ENCODE results near the gene P2RY6.
A peak's percentile ranks its signal among the peaks of the same experiment; 100 is the strongest.

The P2RY6 gene

DNA sequence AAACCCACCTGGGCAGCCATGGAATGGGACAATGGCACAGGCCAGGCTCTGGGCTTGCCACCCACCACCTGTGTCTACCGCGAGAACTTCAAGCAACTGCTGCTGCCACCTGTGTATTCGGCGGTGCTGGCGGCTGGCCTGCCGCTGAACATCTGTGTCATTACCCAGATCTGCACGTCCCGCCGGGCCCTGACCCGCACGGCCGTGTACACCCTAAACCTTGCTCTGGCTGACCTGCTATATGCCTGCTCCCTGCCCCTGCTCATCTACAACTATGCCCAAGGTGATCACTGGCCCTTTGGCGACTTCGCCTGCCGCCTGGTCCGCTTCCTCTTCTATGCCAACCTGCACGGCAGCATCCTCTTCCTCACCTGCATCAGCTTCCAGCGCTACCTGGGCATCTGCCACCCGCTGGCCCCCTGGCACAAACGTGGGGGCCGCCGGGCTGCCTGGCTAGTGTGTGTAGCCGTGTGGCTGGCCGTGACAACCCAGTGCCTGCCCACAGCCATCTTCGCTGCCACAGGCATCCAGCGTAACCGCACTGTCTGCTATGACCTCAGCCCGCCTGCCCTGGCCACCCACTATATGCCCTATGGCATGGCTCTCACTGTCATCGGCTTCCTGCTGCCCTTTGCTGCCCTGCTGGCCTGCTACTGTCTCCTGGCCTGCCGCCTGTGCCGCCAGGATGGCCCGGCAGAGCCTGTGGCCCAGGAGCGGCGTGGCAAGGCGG, 24.5 kb downstream of the P2RY6 start:
- Histone ChIP-seq H3K9ac (ENCODE audit: low read depth in 1 of 2, low read length in 2 of 2) (no peak overlapping the region), H3K36me3 (ENCODE audit: control insufficient read depth in 1 of 2, insufficient read depth in 2 of 2, low read length in 2 of 2) (no peaks in the 10 kb centered on the region), H3K27me3 (ENCODE audit: control insufficient read depth in 1 of 2, insufficient read depth in 2 of 2, low read length in 2 of 2) (no peaks in the 10 kb centered on the region), H3K9me3 (ENCODE audit: control insufficient read depth in 1 of 2, low read length in 2 of 2) (no peaks in the 10 kb centered on the region), H3K4me3 (ENCODE audit: low read depth in 1 of 2, low read length in 2 of 2) (no peak overlapping the region), H3K4me1 (ENCODE audit: control insufficient read depth in 1 of 2, insufficient read depth in 2 of 2, low read length in 2 of 2) (no peaks in the 10 kb centered on the region), H3K27ac (ENCODE audit: low read depth, low read length) (no peak overlapping the region)

DNA sequence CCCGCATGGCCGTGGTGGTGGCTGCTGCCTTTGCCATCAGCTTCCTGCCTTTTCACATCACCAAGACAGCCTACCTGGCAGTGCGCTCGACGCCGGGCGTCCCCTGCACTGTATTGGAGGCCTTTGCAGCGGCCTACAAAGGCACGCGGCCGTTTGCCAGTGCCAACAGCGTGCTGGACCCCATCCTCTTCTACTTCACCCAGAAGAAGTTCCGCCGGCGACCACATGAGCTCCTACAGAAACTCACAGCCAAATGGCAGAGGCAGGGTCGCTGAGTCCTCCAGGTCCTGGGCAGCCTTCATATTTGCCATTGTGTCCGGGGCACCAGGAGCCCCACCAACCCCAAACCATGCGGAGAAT, 25.1 kb downstream of the P2RY6 start:
- no peak overlapping the region for H3K9ac ChIP-seq (ENCODE audit: low read depth in 1 of 2, low read length in 2 of 2)
- H3K9me3 ChIP-seq (ENCODE audit: control insufficient read depth in 1 of 2, low read length in 2 of 2): no peaks in the 10 kb centered on the region
- H3K27me3 ChIP-seq (ENCODE audit: control insufficient read depth in 1 of 2, insufficient read depth in 2 of 2, low read length in 2 of 2): no peaks in the 10 kb centered on the region
- H3K4me3 ChIP-seq (ENCODE audit: low read depth in 1 of 2, low read length in 2 of 2): no peak overlapping the region
- H3K27ac ChIP-seq (ENCODE audit: low read depth, low read length): no peak overlapping the region
- H3K36me3 ChIP-seq (ENCODE audit: control insufficient read depth in 1 of 2, insufficient read depth in 2 of 2, low read length in 2 of 2): no peaks in the 10 kb centered on the region
- H3K4me1 ChIP-seq (ENCODE audit: control insufficient read depth in 1 of 2, insufficient read depth in 2 of 2, low read length in 2 of 2): no peaks in the 10 kb centered on the region

DNA sequence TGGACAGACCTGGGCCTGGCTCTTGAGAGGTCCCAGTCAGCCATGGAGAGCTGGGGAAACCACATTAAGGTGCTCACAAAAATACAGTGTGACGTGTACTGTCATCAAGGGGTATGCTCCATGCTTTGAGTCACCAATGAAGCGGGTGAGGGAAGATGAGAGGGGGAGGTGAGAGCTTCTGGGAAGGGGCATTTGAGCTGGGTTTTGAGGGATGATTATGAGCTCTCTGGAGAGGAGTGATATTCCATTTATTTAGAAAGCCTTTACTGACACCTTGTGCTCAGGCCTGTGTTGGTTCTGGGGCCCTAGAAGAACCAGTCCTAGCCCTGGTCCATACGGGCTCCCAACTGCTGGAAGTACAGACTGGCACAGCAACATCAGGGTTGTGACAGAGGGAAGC, 25.6 kb downstream of the P2RY6 start:
- H3K36me3 ChIP-seq (ENCODE audit: control insufficient read depth in 1 of 2, insufficient read depth in 2 of 2, low read length in 2 of 2): no peaks in the 10 kb centered on the region
- H3K27me3 ChIP-seq (ENCODE audit: control insufficient read depth in 1 of 2, insufficient read depth in 2 of 2, low read length in 2 of 2): no peaks in the 10 kb centered on the region

DNA sequence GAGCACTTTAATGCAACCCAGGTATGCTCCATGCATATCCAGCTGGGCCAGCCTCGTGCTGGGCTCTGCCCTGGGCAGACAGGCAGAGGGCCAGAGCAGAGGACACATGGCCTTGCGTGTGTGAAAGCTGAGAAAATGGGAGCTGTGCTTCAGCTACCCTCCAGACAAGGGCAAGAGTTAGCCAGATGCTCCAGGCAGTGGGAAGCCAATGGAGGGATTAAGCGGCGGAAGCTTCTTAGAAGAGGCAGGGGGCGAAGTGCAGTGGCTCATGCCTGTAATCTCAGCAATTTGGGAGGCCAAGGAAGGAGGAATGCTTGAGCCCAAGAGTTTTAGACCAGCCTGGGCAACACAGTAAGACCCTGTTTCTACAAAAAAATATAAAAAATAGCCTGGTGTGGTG, 26.1 kb downstream of the P2RY6 start:
- no peak overlapping the region for H3K4me3 ChIP-seq (ENCODE audit: low read depth in 1 of 2, low read length in 2 of 2)
- no peaks in the 10 kb centered on the region for H3K36me3 ChIP-seq (ENCODE audit: control insufficient read depth in 1 of 2, insufficient read depth in 2 of 2, low read length in 2 of 2)
- no peak overlapping the region for H3K27ac ChIP-seq (ENCODE audit: low read depth, low read length)
- H3K9me3 ChIP-seq (ENCODE audit: control insufficient read depth in 1 of 2, low read length in 2 of 2): no peaks in the 10 kb centered on the region
- H3K9ac ChIP-seq (ENCODE audit: low read depth in 1 of 2, low read length in 2 of 2): no peak overlapping the region
- no peaks in the 10 kb centered on the region for H3K27me3 ChIP-seq (ENCODE audit: control insufficient read depth in 1 of 2, insufficient read depth in 2 of 2, low read length in 2 of 2)
- no peaks in the 10 kb centered on the region for H3K4me1 ChIP-seq (ENCODE audit: control insufficient read depth in 1 of 2, insufficient read depth in 2 of 2, low read length in 2 of 2)

More for the DNA sequence above, 25.6 kb downstream of the P2RY6 start:
- H3K4me1 ChIP-seq (ENCODE audit: control insufficient read depth in 1 of 2, insufficient read depth in 2 of 2, low read length in 2 of 2): no peaks in the 10 kb centered on the region
- H3K9ac ChIP-seq (ENCODE audit: low read depth in 1 of 2, low read length in 2 of 2): no peak overlapping the region
- no peak overlapping the region for H3K4me3 ChIP-seq (ENCODE audit: low read depth in 1 of 2, low read length in 2 of 2)
- no peaks in the 10 kb centered on the region for H3K9me3 ChIP-seq (ENCODE audit: control insufficient read depth in 1 of 2, low read length in 2 of 2)
- no peak overlapping the region for H3K27ac ChIP-seq (ENCODE audit: low read depth, low read length)

DNA sequence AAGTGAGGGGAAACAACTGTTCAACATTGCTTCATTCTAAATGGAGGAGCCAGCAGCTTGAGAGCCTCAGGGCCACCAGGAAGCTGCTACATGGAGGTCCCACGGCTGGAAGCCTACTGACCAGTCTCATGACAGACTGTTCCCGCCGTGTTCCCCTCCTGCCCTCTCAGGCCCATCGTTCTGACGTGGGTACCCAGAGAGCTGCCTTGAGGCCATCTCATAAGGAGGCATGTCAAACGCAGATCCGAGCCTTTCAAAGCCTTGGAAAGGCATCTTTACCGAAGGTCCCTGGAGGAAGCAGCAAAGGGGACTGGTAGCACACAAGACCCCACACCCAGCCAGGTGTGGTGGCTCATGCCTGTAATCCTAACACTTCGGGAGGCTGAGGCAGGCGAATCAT, 27.6 kb downstream of the P2RY6 start:
- Histone ChIP-seq H3K9ac (ENCODE audit: low read depth in 1 of 2, low read length in 2 of 2) (no peak overlapping the region), H3K27ac (ENCODE audit: low read depth, low read length) (no peak overlapping the region), H3K27me3 (ENCODE audit: control insufficient read depth in 1 of 2, insufficient read depth in 2 of 2, low read length in 2 of 2) (no peaks in the 10 kb centered on the region), H3K9me3 (ENCODE audit: control insufficient read depth in 1 of 2, low read length in 2 of 2) (no peaks in the 10 kb centered on the region), H3K4me3 (ENCODE audit: low read depth in 1 of 2, low read length in 2 of 2) (no peak overlapping the region), H3K4me1 (ENCODE audit: control insufficient read depth in 1 of 2, insufficient read depth in 2 of 2, low read length in 2 of 2) (no peaks in the 10 kb centered on the region), H3K36me3 (ENCODE audit: control insufficient read depth in 1 of 2, insufficient read depth in 2 of 2, low read length in 2 of 2) (no peaks in the 10 kb centered on the region)

DNA sequence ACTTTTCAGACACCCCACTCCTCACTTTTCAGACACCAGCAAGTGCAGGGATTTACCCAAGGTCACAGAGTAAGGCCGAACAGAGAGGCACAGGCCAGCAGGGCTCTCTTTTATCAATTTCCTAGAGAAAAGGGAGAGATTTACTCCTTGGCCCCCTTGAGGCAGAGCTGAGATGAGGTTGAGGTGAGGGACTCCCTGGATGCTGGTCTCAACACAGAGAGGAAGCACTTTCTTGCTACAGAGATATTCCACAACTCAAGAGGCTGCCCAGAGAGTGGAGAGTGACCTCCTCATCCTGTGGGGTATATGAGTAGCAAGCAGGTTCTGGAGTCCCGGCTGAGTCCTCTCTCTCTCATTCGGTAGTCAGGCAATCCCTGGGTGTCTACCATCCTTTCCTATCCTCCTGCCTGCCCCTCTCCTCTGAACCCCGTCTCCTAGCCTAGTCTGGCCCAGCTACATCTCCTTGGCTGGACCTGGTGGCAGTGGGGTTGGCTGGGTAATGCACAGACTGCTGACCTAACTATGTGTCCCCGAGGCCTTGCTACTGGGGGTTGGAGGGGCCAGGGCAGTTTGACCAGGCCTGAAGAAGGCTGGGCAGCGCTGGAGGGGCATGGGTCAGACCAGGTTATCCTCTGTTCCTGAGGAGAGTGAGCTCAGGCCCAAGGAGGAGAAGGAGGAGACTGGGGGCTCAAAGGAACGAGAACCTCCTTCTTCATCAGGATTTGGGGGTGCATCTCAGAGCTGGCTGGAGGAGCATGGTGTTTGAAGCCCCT, 34.1 kb downstream of the P2RY6 start:
- Histone ChIP-seq H3K9ac (ENCODE audit: low read depth in 1 of 2, low read length in 2 of 2) (no peak overlapping the region), H3K36me3 (ENCODE audit: control insufficient read depth in 1 of 2, insufficient read depth in 2 of 2, low read length in 2 of 2) (no peaks in the 10 kb centered on the region), H3K9me3 (ENCODE audit: control insufficient read depth in 1 of 2, low read length in 2 of 2) (no peaks in the 10 kb centered on the region), H3K27me3 (ENCODE audit: control insufficient read depth in 1 of 2, insufficient read depth in 2 of 2, low read length in 2 of 2) (peaks cover 3 to 4% of the 10 kb centered on the region in 2 donors), H3K4me3 (ENCODE audit: low read depth in 1 of 2, low read length in 2 of 2) (no peak overlapping the region), H3K4me1 (ENCODE audit: control insufficient read depth in 1 of 2, insufficient read depth in 2 of 2, low read length in 2 of 2) (peaks cover 12 to 13% of the 10 kb centered on the region in 2 donors), H3K27ac (ENCODE audit: low read depth, low read length) (no peak overlapping the region)

DNA sequence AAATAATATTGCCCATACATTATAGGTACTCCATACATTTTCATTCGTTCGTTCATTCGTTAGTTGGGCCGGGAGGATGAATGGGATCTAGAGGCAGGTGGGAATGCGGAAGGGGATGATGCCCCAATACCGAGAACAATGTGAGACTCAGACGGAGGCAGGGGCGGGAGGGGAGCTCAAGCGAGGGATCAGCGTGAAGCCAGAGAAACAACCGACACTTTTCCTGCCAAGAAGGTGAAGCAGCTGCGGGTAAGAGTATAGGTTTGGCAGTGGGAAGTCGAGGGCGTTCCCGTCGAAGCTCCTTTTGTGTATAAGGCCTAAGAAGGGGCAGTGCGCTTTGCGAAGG, 34.8 kb downstream of the P2RY6 start:
- Histone ChIP-seq H3K36me3 (ENCODE audit: control insufficient read depth in 1 of 2, insufficient read depth in 2 of 2, low read length in 2 of 2) (no peaks in the 10 kb centered on the region), H3K9me3 (ENCODE audit: control insufficient read depth in 1 of 2, low read length in 2 of 2) (no peaks in the 10 kb centered on the region), H3K4me1 (ENCODE audit: control insufficient read depth in 1 of 2, insufficient read depth in 2 of 2, low read length in 2 of 2) (peaks cover 12 to 17% of the 10 kb centered on the region in 2 donors), H3K9ac (ENCODE audit: low read depth in 1 of 2, low read length in 2 of 2) (peak overlapping the region in 1 of 2 donors; percentile 32), H3K4me3 (ENCODE audit: low read depth in 1 of 2, low read length in 2 of 2) (peak overlapping the region; percentile 13 to 56), H3K27ac (ENCODE audit: low read depth, low read length) (peak overlapping the region; percentile 34), H3K27me3 (ENCODE audit: control insufficient read depth in 1 of 2, insufficient read depth in 2 of 2, low read length in 2 of 2) (peaks cover 3 to 4% of the 10 kb centered on the region in 2 donors)

DNA sequence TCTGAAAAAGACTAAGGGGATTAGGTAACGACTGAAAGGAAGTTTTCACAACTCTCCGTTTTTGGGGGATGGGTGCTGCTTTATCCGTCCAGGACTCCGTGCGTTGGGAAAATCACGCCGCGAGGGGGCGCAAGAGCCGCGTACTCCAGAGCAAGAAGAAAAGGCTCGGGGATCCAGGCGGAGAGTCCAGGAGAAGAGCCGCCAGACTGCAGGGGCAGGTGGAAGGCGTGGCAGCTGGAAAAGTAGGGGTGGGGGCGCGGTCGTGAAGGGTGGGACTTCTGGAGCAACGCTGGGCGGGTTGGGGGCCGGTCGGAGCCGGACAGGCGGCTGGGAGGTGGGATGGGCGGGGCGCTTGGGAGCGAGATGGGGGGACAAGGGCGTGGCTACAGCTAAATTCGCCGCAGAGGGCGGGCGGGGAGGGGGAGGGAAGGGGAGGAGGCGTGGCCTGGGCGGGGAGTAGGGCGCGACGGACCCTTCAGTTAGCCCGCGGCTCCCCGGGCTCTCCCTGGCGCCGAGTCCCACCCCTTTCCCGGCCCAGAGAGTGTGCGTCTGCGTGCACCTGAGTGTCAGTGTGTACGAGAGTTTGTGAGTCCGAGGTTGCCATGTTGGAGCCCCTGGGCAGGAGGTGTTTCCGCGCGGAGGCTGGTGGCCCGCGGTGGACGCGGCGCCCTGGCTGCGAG, 35.3 kb downstream of the P2RY6 start:
- Histone ChIP-seq H3K27me3 (ENCODE audit: control insufficient read depth in 1 of 2, insufficient read depth in 2 of 2, low read length in 2 of 2) (peaks cover 3 to 4% of the 10 kb centered on the region in 2 donors), H3K9ac (ENCODE audit: low read depth in 1 of 2, low read length in 2 of 2) (peak overlapping the region; percentile 25 to 32), H3K4me1 (ENCODE audit: control insufficient read depth in 1 of 2, insufficient read depth in 2 of 2, low read length in 2 of 2) (peaks cover 12 to 17% of the 10 kb centered on the region in 2 donors), H3K36me3 (ENCODE audit: control insufficient read depth in 1 of 2, insufficient read depth in 2 of 2, low read length in 2 of 2) (no peaks in the 10 kb centered on the region), H3K27ac (ENCODE audit: low read depth, low read length) (peak overlapping the region; percentile 89), H3K4me3 (ENCODE audit: low read depth in 1 of 2, low read length in 2 of 2) (peak overlapping the region; percentile 71 to 76), H3K9me3 (ENCODE audit: control insufficient read depth in 1 of 2, low read length in 2 of 2) (no peaks in the 10 kb centered on the region)

DNA sequence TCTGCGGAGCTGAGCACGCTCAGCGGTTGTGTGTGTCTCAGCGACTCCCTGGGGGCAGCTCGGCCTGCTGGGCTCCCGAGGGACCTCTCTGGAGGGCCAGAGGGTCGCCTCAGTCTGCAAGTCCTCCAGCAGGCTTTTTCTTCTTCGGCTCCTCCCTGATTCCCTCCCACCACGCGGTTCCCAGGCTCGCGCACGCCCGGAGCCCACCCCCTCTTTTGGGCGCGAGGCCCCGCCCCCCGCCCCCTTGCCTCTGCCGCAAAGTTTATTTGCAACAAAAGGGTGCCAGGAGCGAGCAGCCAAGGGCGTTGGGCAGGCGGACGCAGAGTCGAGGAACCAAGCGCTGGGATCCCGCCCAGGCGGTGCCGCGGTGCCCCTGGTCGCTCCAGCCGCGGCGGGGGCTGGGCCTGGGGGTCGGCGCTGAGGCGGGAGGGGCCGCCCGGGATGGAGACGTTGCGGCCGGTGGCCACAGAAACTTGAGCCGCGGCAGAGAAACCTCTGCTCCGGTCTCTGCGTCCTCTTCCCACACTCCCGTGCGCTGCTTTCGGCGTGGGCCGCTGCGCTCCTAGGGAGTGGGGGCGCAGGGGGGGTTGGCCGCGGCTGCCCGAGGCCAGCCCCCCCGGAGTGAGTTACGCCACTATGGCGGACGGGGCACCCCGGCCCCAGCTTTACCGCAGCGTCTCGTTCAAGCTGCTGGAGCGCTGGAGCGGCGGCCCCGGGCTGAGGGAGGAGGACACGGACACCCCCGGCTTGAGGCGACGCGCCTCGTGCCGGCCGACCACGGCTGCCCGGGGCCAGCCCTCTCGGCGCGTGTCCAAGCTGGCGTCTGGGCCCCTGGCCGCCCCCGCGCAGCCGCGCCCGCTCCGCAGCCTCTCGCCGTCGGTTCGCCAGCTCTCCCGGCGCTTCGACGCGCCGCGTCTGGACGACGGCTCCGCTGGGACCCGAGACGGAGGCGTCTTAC, 36.1 kb downstream of the P2RY6 start, which contains the start of gene ARHGEF17:
Gene ARHGEF17, plus strand, starts transcription at position 274 of the 958 bp plus-strand sequence. Its CDS starts 363 bp downstream, at position 637.
- H3K4me3 ChIP-seq (ENCODE audit: low read depth in 1 of 2, low read length in 2 of 2): peak within 1 kb of the TSS; percentile 71 to 76
- H3K4me1 ChIP-seq (ENCODE audit: control insufficient read depth in 1 of 2, insufficient read depth in 2 of 2, low read length in 2 of 2): peaks cover 12 to 17% of the 10 kb centered on the region in 2 donors
- no peaks in the 10 kb centered on the region for H3K36me3 ChIP-seq (ENCODE audit: control insufficient read depth in 1 of 2, insufficient read depth in 2 of 2, low read length in 2 of 2)
- no peaks in the 10 kb centered on the region for H3K9me3 ChIP-seq (ENCODE audit: control insufficient read depth in 1 of 2, low read length in 2 of 2)
- H3K27me3 ChIP-seq (ENCODE audit: control insufficient read depth in 1 of 2, insufficient read depth in 2 of 2, low read length in 2 of 2): peaks cover 3 to 4% of the 10 kb centered on the region in 2 donors
- H3K9ac ChIP-seq (ENCODE audit: low read depth in 1 of 2, low read length in 2 of 2): peak within 1 kb of the TSS; percentile 32 to 65
- peak within 1 kb of the TSS; percentile 89 for H3K27ac ChIP-seq (ENCODE audit: low read depth, low read length)
